ENCODE measurements around the gene NMT2.

Gene NMT2

GRCh38 chr10:15092855-15093408 is 75.6 kb downstream of the NMT2 start:
- no peak for DNase-seq (ENCODE audit: low read depth)

- DNase-seq (ENCODE audit: low read depth) = no peak
Observed at GRCh38 chr10:15091418-15091817, 77.1 kb downstream of the NMT2 start.

DNA sequence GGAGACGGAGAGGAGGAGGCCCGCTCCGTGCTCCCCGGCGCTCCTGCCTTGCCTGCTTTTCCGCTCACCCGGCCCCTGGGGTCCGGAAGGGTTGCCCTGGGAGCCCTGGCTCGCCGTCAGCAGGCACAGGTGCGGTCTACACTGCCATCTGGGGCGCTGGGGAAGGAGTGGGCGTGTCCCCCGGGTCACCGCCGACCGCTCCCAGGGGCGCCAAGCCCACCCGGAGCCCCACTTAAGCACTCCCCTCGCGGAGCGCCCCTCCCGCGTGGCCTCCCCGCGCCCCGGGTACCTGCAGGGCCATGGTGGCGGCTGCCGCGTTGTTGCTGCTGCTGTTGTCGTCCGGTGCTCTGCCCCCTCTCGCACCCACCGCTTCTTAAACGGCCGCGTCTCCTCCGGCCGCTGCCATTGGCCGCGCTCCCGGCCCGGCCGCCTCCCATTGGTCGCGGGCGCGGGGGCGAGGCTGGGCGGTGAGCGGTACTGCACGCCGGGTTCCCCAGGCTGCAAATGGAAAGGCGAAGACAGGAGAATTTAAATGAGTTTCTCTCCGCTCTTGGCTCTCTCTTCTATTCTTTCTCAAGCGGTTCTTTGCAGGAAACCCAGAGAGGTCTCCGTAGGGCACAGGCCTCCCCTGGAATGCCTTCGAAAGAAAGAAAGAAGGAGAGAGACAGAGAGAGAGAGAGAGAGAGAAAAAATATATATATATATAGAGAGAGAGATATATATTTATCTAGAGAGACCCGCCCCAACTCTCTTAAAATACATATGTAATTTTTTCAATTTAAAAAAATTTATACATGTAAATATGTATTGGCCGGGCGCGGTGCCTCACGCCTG is 79.8 kb downstream of the NMT2 start, which contains the start of gene ACBD7:
ACBD7 (minus strand) TSS at position 349 of the 834 bp plus-strand sequence; CDS start at position 301, 48 bp downstream.
- DNase-seq (ENCODE audit: low read depth) = peak; percentile 66

DNA sequence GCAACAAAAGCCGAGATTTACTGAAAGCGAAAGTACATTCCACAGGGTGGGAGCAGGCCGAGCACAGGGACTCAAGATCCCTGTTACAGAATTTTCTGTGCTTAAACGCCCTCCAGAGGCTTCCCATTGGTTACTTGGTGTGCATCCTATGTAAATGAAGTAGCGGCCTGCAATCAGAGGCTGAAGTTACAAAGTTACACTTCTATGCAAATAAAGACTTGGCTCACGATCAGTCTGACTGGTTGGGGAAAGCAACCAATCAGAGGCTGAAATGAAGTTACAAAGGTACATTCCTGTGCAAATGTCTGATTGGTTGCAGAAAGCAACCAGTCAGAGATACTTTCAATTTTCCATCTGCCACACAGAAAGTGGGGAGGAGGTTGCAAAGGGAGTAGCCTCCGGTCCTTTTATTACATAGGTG is 84.0 kb downstream of the NMT2 start:
- DNase-seq (ENCODE audit: low read depth) = no peak

DNA sequence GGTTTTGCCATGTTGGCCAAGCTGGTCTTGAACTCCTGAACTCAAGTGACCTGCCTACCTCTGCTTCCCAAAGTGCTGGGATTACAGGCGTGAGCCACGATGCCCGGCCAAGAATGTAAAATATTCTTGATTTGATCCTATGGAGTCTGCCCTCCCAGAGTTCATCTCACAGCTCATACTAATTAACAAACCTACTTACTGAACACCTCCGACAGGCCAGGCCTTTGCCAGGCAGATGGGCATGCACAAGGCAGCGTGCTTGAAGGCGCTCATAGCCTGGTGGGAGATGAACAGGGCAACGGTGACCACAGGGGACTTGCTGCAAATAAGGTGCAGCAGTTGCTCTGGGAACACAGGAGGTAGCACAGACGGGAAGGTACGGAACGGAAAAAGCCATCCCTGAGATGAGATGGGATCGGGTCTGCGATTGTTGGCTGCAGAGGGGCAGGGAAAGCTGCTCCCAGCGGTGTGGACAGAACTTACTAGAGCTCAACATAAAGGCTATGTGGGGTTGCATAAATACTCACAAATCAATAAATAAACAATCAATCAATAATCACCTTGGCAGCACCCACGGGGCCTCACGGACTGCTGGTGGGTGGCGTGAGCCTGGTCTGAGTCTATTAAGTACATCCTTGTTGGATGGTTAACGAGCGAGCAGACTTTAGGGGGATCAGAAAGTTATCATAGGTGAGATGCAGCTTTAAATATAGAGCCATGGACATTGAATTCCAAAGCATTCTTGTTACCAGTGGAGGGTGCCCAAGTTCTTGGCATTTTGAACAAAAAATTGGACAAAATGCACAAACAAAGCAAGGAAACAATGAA is 84.6 kb downstream of the NMT2 start:
- DNase-seq (ENCODE audit: low read depth) = no peak

GRCh38 chr10:15075421-15075820 is 93.1 kb downstream of the NMT2 start:
- DNase-seq (ENCODE audit: low read depth) = no peak

DNA sequence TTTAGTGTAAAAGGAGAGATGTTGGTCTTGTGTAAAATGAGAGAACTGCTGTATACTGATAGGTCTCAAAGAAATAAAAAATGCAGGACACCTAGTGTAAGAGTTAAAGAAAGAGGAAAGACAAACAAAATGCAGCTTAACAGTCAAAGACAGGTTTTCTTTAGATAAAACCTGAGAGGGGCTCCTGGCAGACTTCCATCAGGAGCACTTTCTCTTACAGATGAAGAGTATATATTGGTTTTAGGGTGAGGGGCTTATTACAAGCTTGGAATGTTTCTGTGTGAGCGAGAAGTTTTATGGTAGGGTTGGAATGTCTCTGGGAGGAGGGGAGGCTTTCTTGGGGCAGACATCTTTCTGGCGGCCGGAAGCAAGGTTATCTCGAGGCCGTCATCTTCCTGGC is 96.1 kb downstream of the NMT2 start:
- no peak for DNase-seq (ENCODE audit: low read depth)

GRCh38 chr10:15069230-15069629 is 99.3 kb downstream of the NMT2 start:
- no peak for DNase-seq (ENCODE audit: low read depth)

GRCh38 chr10:15068802-15069201 is 99.7 kb downstream of the NMT2 start:
- DNase-seq (ENCODE audit: low read depth) = no peak

DNA sequence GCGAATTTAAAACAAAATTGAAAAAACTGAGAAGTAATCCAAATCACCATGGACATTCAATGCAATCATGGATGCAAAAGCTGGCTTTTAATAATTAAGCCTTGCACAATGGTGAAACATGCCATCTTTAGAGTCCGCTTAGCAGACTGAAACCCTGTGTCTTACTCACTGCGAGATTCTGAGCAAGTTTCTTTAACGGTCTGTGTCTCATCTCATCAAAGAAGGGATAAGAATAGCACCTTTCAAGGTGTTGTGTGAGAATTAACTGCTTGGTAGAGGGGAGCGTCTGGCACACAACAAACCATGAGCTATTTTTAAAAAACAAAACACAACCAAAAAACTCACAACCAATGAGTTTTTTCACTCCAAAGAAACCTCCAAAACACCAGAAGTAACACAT is 101.3 kb downstream of the NMT2 start:
- DNase-seq (ENCODE audit: low read depth) = no peak

GRCh38 chr10:15060638-15061037 is 107.9 kb downstream of the NMT2 start:
- DNase-seq (ENCODE audit: low read depth) = no peak

GRCh38 chr10:15059914-15060313 is 108.6 kb downstream of the NMT2 start:
- DNase-seq (ENCODE audit: low read depth) = no peak

DNA sequence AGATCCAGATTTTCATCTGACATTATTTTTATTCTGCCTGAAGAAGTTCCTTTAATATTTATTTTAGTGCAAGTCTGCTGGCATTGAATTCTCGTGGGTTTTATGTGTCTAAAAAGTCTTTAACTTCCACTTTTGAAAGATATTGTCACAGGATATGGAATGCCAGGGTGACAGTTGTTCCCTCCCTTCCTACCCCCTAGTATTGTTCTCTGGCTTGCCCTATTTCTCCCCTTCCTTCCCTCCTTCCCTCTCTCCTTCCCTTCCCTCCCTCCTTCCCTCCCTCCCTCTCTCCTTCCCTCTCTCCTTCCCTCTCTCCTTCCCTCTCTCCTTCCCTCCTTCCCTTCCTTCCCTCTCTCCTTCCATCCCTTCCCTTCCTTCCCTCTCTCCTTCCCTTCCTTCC is 109.8 kb downstream of the NMT2 start:
- no peak for DNase-seq (ENCODE audit: low read depth)

Measured in T follicular helper cell (primary cell).